Adipose tissue (tissue), 3 donors: ENCODE data around the gene DOCK2. TPM values are rescaled to one million over a fixed set of nuclear protein-coding genes. Genes with fewer than 3 reads are reported as not detected.

Source experiments
- H3K27ac ChIP-seq: one replicate; pipeline ENCODE4 v1.5.1; 2013; ENCODE audit warnings: low read depth, low read length
- WGBS, 3 donors: extraction: QIAGEN DNeasy Blood & Tissue Kit; methylation state at CpG; one replicate each; pipeline ENCODE4 v1.1.7; 2013; 5-methylcytosine and 5-hydroxymethylcytosine counted together
- polyA plus RNA-seq, 3 donors: library from polyadenylated mRNA; stranded (reverse); fragments of 200-250 nt; gene quantifications; one replicate each; pipeline ENCODE4 v1.2.3, GENCODE V29; 2013
- donor health status: healthy with polysubstance abuse.
- donor health status: Bipolar disorder and iron deficiency.
- donor health status: healthy.

Gene DOCK2
- polyA plus RNA-seq, 3 donors = 1.3 to 7.0 (median 6.8) TPM

DNA sequence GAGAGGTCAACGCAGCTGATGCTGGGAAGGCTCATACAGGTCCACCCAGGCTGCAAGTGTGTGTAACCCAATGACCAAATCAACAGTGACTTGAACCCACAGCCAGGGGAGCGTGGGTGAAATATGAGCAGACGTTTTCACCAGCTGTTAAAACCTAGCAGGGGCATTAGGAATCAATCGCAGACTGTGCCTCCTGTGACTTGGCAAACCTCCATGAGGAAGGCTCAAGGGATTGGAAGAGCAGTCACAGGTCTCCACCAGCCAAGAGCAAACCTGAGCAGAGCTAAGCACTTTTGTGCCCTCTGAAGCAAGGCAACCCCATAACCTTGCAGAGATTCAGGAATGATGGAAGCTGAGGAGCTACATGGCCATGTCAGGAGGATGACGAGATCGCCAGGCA is 317.7 kb downstream of the DOCK2 start:
- 72 to 89% (median 88%) methylated on average over 6 of the region's 6 CpGs for WGBS, 3 donors
- no peak overlapping the region for H3K27ac ChIP-seq

DNA sequence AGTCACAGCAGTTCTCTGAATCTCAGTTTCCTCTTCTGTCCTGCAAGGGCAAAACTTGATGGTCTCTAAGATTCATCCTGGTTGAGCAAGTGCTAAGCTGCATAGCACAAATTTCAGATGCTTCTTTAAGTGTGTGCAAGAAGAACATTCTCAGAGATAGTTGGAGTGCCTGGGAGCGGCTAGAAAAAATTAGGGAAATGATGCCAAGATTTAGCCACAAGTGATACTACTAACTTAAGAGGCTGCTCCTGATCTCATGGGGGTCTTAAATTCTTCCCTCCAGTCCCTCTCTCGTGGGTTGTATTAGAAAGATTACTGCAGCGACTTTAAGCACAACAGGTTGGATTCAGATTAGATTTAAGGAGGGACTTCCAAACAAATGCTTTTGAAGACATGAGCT is 319.1 kb downstream of the DOCK2 start:
- WGBS, 3 donors = 62 to 74% (median 65%) methylated on average over 3 of the region's 3 CpGs
- no peak overlapping the region for H3K27ac ChIP-seq

DNA sequence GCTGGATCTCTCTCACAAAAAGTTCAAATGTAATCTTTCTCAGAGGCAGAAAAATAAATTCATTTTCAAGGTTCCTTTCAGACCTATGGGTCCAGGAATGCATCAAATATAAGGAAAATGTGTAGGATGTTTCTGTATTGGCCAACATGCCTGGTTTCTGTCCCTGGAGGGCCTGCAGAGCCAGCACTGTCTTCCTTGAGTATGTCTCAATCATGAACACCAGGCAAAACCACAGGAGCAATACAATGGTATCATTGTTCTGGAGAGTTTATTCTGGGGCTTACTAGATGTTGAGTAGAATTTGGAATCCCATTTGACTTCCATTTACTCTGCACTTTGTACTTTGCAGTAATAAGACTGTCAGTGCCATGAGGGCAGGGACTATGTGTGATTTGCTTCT is 319.7 kb downstream of the DOCK2 start:
- H3K27ac ChIP-seq = no peak overlapping the region

DNA sequence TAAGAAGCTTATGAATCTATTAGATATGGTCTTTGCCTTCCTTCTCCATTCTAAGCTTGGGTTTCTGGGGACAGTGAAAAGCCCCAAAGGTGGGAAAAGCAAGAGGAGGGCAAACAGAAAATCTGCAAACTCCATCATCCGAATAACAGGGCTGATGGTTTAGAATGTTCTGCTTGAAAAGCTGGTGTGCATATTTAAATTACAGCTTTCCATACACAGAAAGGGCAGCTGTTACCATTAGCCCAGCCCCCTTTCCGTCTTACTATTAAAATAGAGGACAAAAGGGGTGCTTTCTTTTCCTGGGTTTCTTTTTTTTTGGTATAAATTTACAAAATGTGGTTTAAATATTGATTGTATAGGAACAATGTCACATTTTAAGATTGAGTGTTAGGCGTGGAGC is 321.2 kb downstream of the DOCK2 start:
- H3K27ac ChIP-seq = no peak overlapping the region
- WGBS, 3 donors = 60 to 87% (median 84%) methylated on average over 3 of the region's 3 CpGs

DNA sequence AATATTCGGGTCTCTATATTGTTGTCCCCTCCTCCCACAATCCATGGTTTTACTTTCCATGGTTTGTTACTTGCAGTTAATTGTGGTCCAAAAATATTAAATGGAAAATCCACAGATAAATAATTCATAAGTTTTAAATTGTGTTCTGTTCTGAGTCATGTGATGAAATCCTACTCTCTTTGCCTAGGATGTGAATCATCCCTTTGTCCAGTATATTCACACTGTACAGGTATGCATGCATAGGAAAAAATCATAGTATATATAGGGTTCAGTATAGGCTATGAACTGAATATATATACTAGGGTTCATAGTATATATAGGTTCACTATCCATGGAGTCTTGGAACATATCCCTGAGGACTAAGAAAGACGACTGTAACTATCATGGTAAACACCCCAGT is 323.6 kb downstream of the DOCK2 start:
- WGBS, 3 donors = 81 to 93% (median 91%) methylated on average over 2 of the region's 2 CpGs
- H3K27ac ChIP-seq = no peak overlapping the region

DNA sequence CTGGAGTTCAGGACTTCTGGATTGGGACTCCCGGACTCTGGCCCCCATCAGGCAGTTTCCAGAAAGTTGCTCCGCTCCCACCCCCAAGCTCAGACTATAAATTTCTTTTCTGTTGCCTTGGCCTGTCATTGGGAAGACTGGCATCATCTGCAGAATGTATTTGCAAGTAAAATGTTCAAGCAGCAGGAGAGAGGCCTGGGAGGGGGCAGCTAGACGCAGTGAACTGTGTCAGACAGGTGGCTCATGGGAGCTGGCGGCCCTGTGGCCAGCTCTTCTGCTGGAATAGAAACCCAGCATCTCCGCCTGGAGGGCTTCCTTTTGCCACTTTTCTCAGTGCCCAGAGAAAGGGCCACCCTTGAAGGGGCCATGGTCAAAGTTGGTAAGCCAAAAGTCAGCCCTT is 327.2 kb downstream of the DOCK2 start:
- no peak overlapping the region for H3K27ac ChIP-seq
- 61 to 91% (median 85%) methylated on average over 5 of the region's 5 CpGs for WGBS, 3 donors

DNA sequence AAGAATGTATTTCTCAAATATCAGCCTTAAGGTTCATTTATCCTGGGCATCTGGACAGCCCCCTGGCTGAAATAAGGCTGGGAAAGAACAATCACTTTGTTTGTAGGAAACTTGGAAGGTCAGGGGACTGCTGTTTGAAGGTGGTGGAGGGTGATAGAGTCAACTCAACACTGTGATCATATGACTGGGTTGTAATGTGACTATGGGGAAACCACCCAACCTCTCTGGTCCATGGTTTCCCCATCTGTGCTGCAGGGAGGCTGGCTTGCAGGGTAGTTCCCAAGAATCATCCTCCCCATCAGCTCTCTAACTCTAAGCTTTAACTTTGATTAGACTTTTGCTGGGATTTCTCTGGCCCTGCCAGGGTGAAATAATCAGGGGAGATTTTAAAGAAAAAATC is 333.3 kb downstream of the DOCK2 start:
- H3K27ac ChIP-seq = no peak overlapping the region

DNA sequence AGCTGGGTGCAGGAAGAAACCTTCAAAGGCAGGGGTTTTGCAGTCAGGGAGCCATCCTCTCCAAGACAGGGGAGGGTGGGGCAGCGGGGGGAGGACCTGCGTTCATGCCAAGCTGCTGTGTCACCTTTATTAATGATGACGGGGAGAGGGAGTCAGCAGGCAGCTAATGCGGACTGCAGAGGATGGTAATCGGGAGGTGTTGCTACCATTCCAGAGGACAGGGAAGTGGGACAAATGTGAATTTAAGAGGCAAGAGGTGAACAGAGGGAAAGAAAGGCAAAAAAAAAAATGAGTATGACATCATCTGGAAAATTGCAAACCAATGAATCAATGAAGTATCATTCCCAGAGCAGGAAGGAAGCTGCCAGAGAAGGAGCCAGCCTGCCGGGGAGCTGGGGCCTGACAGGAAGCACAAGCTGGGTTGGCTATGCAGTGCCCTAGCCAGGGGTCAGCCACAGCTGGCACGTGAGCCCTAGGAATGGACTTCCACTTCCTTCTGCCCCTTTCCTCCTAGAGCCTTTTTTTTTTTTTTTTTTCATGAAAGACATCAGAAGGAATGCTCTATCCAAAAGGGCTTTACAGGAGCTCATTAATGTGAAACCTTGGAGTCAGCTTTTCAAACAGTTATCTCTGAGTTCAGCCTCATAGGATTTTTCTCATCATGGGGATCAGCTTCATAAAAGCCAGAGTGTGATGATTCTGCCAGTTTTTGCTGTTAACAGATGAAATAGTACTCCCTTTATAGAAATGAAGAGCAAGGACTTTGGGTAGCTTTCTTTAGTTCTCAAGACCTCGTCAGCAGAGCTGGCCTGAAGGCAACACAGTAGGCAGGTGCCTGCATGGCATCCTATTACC is 334.1 kb downstream of the DOCK2 start:
- no peak overlapping the region for H3K27ac ChIP-seq
- 34 to 49% (median 45%) methylated on average over 8 of the region's 8 CpGs for WGBS, 3 donors

DNA sequence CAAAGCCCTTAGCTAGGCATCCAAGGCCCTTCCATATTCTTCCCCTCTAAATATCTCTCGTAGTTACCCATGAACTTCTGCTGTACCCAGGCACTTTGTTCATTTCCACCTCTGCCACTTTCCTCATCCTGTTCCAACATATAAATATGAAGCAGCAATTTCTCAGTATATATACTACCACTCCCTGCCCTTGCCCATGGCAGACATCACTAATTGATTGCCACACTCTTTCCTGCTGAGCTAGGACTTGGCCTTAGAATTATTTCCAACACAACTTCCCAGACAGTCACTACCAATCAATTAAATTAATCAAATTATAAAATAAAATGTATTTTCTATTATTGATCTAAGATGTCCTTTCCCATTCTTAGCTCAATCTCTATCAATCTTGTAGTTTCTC is 334.7 kb downstream of the DOCK2 start:
- H3K27ac ChIP-seq = no peak overlapping the region
- 64 to 100% (median 95%) methylated on average over 1 of the region's 1 CpG for WGBS, 3 donors

DNA sequence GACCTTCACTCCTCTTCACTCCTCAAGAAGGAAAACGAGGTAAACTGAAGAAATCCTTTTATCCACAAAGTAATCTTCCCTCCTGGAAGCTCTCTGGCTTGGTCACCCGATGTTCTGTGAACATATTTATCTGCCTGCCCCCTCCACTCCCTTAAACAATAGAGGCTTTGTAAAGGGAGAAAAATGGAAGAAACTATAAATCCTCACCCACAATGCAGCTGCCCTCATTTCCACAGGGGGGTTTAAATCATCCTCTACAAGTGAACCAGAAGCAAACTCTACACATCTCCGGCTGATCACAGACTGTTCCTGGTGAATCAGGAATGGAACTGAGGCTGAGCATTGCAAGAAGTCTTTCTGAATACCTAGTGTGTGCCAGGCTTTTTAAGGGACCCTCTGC is 336.0 kb downstream of the DOCK2 start:
- 42 to 87% (median 87%) methylated on average over 3 of the region's 3 CpGs for WGBS, 3 donors
- H3K27ac ChIP-seq = no peak overlapping the region

DNA sequence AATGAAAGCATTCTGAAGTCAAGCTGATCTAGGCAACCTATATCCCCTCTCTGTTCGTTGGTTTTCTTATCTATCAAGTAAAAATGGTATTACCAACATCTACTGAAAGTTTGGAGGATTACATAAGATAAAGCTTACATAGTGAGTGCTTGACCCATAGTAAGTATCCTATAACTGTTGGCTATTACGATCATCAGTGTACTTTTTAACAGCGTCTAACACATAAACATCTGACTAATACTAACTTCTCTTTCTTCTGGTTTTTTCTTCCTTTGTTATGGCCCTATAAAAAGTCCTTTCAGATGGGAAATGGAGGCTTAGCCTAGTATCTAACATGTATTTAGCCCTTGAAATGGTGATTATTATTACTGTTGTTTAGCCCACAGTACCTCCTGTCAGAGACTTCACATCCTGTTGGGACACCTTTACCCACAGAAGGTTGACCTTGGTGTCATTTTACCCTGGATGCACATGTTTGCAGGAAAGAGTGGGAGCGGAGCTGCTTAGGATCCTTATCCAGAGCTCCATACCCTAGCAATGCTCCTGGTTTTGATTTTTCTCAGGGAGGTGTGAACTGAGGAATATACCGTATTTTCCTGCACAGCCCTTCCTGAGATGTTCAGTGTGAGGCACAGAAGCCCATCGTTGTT is 337.2 kb downstream of the DOCK2 start:
- H3K27ac ChIP-seq = no peak overlapping the region
- 64 to 85% (median 75%) methylated on average over 6 of the region's 6 CpGs for WGBS, 3 donors

DNA sequence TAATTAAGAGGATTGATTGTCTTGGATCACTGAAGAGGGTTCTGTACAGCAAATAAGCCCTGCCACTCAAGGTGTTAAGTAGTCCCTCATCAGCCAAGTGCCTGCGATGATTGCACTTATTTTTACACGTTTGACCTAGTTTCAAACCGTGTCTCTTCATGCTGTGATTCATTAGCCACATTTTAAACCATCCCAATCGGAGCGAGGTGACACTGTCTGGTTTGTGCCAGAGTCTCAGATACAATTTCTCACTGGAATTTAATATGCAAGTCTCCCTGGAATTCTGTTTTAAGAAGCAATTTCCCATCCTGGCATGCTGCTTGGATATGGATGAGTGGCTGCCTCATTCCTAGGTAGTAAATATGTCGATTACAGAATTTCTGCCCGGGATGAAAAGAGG is 341.6 kb downstream of the DOCK2 start:
- H3K27ac ChIP-seq = no peak overlapping the region
- WGBS, 3 donors = 60 to 79% (median 67%) methylated on average over 7 of the region's 7 CpGs

DNA sequence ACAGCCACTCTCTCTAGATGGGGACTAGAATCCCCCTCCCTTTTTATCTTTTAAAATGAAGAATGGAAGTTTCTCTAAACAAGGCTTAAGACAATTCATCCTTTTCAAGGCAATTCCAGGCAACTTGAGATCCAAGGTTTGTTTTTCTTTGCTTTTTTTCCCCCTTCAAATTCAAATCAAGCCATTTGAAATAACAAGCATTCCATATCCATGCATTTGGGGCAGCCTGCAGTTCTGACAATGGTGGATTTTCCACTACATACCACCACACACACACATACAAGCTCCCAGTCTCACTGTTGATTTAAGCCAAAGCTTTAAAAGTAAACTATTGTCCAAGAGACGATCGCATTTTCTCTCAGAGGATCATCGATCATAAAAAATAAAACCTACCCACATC is 342.8 kb downstream of the DOCK2 start:
- no peak overlapping the region for H3K27ac ChIP-seq
- 10 to 47% (median 43%) methylated on average over 3 of the region's 3 CpGs for WGBS, 3 donors

DNA sequence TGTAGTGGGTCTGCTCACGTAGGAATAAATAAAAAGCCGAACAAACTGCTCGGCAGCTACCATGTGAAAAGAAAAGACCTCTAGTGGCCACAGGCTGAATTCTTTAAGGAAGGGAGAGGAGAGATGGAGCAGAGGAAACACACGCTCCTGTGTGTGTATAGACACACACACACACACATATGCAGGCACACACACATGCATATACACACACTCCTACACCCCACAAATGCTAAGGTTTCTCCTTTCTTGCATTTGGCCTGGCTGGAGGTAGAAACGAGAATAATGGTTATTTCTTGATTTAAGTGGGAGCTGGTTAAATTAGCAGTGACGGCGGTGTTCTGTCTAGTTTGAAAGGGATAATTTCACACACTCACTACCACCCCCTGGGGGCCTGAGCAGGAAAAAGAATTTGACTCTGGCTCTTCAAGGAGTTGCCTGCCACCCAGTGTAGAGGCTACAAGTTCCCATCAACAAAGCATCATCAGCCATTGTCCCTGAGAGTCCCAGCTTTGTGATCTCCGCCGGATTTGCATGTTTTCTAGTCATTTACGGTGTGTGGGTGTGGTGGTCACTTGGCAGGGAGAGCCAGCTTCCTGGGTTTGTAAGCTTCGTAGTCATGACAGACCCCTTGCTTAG is 343.5 kb downstream of the DOCK2 start, which contains the start of gene INSYN2B:
INSYN2B (minus strand) TSS at position 78 of the 636 bp plus-strand sequence. CDS start 96,597 bp downstream, outside the sequence.
- H3K27ac ChIP-seq = no peak within 1 kb of the TSS
- WGBS, 3 donors = 15 to 32% (median 23%) methylated on average over 11 of the region's 11 CpGs

DNA sequence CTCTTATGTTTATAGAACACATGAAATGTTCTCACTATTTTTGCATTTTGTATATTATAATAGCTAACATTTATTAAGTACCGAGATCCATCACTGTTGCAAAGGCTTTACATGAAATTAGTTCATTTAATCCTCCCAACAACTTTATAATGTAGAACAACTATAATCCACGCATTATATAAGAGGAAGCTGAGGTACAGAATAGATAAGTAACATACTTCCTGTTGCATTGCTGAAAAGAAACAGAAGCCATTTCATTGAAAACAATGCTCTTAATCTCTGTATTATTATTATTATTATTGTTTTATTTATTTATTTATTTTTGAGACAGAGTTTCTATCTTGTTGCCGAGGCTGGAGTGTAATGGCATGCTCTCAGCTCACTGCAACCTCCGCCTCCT is 351.1 kb downstream of the DOCK2 start:
- WGBS, 3 donors = 79 to 87% (median 84%) methylated on average over 4 of the region's 4 CpGs
- H3K27ac ChIP-seq = no peak overlapping the region

DNA sequence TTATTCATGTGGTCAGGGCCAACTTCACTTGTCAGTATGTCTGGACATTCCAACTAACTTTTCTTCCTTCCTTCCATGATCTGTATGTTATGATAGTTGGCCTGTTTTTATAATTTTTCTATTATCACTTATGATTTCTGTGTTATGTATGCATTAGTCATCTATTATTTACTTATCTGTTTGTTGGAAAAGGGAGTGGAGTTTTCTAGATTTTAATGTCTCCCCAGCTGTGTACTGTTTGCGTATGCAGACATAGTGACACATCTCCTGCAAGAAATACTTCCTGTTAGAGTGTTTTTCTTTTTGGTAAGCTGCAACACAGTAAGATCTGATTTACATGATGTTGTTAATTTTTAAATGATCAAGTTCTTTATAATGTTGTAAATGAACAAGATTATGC is 351.9 kb downstream of the DOCK2 start:
- no peak overlapping the region for H3K27ac ChIP-seq
- WGBS, 3 donors = 79 to 95% (median 92%) methylated on average over 1 of the region's 1 CpG

DNA sequence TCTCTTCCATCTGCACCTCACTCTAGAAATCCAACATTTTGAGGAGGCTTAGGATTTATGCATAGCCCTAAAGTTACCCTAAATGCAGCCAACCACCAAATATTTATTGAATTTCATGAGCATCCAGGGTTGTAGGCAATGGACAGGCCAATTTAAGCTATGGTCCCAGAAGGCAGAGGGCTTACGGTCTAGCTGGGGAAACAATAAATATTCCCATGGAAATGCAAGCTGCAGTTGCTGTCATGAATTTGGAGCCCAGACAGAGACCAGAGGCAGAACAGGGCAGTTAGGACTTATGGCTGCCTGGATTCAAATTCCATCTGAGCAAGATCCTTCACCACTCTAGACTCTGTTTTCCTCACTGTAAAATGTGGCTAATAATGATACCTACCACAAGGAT is 352.3 kb downstream of the DOCK2 start:
- 63 to 68% (median 64%) methylated on average over 1 of the region's 1 CpG for WGBS, 3 donors
- no peak overlapping the region for H3K27ac ChIP-seq

DNA sequence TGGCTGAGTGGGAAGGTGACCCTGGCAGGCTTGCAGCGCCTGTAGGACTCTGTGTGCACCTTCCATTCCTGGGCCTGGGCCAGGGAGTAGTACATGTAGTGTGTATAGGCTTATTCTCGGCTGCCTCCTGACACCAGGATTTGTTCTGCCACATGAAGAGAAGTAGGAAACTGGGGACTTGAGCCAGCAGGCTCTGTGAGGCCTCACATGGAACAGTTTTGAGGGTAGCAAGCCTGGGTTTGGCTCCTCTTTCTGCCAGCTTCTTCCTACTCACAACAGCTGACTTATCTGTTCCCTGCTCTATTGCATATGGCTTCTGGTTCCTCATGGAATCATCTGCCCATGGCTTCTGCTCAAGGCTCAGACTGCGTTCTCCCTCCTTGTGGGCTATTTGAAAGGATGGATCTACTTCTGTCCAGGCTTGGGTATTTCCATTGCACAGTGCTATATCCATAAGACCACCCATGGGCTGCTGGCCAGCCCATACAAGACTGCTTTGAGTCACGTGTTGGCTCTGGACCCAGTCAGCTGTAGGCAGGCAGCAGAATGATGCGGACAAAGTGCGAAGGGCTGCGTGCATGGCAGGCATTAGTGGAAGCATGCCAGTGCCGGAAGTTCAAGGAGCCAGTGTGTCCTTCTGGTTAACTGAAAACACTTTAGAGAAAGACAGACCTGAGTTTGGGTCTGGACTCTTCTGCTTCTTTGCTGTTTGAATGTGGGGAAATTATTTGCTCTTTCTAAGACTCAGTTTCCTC is 354.2 kb downstream of the DOCK2 start:
- 85 to 90% (median 90%) methylated on average over 8 of the region's 8 CpGs for WGBS, 3 donors
- no peak overlapping the region for H3K27ac ChIP-seq
